HL-60 (cell line): ENCODE data around the gene ROR2.

Source experiments
- DNase-seq, 2 experiments: peaks; one replicate each; pipeline ENCODE4 v3.0.0-alpha.2; 2010 to 2020; ENCODE audit warnings: low read depth in 1 of 2, low spot score in 1 of 2
- H3K27ac ChIP-seq: fragments of 250-450 bp; sonication (Bioruptor Pico); replicated peaks from 2 replicates; pipeline ENCODE4 v1.5.1; 2020; ENCODE audit warnings: mild to moderate bottlenecking, moderate library complexity
- H3K27me3 ChIP-seq: fragments of 250-450 bp; sonication (Bioruptor Pico); 2 replicates; pipeline ENCODE4 v1.5.1; 2021; ENCODE audit warnings: mild to moderate bottlenecking, moderate library complexity; ENCODE audit not compliant: insufficient read depth, poor library complexity, severe bottlenecking
- H3K4me3 ChIP-seq: replicated peaks from 2 replicates; pipeline ENCODE4 v1.5.1; 2011; ENCODE audit warnings: mild to moderate bottlenecking, control low read depth, low read length; ENCODE audit not compliant: insufficient read depth
- GABPA ChIP-seq: IDR thresholded peaks from 2 replicates; pipeline ENCODE4 v1.6.1; 2012; ENCODE audit warnings: low read depth
- POLR2AphosphoS5 ChIP-seq: IDR thresholded peaks from 2 replicates; pipeline ENCODE4 v1.6.1; 2012; ENCODE audit warnings: low read depth
- SPI1 ChIP-seq: IDR thresholded peaks from 2 replicates; pipeline ENCODE4 v1.6.1; 2012; ENCODE audit warnings: low read depth, mild to moderate bottlenecking, borderline replicate concordance
- TF ChIP-seq, protein P1 (sequence below): IDR thresholded peaks from one replicate; pipeline ENCODE4 v1.5.1; 2011; ENCODE audit warnings: low read length, control low read depth, inconsistent platforms; ENCODE audit not compliant: insufficient read depth
- TF ChIP-seq, protein P2 (sequence below): IDR thresholded peaks from 2 replicates; pipeline ENCODE4 v1.6.1; 2012; ENCODE audit warnings: low read depth; ENCODE audit not compliant: insufficient replicate concordance

Gene ROR2

DNA sequence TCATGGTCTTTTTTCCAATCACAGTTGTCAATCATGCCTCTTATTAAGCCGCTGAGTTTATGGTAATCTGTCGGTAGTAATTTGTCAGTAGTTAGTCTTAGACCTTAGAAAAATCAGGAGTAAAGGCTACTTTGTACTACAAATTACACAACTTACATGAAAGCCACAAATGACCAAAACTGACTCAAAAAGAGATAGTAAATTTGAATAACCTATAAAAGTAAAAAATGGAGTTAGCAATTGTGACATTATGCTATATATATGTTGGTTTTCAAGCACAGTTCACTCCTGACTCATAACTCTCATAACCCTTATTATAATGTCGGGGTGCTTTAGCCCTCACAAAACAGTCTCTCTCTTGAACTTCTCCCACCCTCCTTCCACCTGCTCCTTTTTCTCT is 251.8 kb downstream of the ROR2 start:
- TF ChIP-seq GABPA: no peak
- no peak for TF ChIP-seq POLR2AphosphoS5
- TF ChIP-seq, protein P1, sequence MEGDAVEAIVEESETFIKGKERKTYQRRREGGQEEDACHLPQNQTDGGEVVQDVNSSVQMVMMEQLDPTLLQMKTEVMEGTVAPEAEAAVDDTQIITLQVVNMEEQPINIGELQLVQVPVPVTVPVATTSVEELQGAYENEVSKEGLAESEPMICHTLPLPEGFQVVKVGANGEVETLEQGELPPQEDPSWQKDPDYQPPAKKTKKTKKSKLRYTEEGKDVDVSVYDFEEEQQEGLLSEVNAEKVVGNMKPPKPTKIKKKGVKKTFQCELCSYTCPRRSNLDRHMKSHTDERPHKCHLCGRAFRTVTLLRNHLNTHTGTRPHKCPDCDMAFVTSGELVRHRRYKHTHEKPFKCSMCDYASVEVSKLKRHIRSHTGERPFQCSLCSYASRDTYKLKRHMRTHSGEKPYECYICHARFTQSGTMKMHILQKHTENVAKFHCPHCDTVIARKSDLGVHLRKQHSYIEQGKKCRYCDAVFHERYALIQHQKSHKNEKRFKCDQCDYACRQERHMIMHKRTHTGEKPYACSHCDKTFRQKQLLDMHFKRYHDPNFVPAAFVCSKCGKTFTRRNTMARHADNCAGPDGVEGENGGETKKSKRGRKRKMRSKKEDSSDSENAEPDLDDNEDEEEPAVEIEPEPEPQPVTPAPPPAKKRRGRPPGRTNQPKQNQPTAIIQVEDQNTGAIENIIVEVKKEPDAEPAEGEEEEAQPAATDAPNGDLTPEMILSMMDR: no peak
- TF ChIP-seq SPI1: no peak
- TF ChIP-seq, protein P2, sequence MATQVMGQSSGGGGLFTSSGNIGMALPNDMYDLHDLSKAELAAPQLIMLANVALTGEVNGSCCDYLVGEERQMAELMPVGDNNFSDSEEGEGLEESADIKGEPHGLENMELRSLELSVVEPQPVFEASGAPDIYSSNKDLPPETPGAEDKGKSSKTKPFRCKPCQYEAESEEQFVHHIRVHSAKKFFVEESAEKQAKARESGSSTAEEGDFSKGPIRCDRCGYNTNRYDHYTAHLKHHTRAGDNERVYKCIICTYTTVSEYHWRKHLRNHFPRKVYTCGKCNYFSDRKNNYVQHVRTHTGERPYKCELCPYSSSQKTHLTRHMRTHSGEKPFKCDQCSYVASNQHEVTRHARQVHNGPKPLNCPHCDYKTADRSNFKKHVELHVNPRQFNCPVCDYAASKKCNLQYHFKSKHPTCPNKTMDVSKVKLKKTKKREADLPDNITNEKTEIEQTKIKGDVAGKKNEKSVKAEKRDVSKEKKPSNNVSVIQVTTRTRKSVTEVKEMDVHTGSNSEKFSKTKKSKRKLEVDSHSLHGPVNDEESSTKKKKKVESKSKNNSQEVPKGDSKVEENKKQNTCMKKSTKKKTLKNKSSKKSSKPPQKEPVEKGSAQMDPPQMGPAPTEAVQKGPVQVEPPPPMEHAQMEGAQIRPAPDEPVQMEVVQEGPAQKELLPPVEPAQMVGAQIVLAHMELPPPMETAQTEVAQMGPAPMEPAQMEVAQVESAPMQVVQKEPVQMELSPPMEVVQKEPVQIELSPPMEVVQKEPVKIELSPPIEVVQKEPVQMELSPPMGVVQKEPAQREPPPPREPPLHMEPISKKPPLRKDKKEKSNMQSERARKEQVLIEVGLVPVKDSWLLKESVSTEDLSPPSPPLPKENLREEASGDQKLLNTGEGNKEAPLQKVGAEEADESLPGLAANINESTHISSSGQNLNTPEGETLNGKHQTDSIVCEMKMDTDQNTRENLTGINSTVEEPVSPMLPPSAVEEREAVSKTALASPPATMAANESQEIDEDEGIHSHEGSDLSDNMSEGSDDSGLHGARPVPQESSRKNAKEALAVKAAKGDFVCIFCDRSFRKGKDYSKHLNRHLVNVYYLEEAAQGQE: no peak
- DNase-seq: no peak
- H3K4me3 ChIP-seq: no peak overlapping the region
- H3K27ac ChIP-seq: no peak overlapping the region
- H3K27me3 ChIP-seq: no peaks in the 10 kb centered on the region

DNA sequence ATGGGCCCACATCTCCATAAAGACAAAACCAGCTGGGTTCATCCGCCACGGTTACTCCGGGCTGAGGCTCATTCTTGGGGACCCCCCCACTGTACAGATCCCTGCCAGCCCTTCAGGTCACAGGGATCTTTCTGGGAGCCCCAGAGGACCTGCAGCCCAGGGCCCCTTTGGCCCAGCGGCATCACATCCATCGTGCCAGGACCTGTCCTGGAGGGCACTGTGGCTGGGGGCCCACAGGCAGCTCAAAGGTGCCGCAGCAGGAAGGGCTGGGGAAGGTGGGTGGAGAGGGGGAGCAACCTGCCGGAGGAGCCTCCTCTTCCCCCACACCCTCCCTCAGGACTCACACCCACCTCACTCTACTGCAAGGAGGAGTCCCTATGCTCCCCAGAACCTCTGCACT is 252.8 kb downstream of the ROR2 start:
- TF ChIP-seq POLR2AphosphoS5 (no peak), GABPA (no peak), SPI1 (no peak)
- TF ChIP-seq, protein P1: no peak
- TF ChIP-seq, protein P2: no peak
- Histone ChIP-seq H3K27me3 (no peaks in the 10 kb centered on the region), H3K27ac (no peak overlapping the region), H3K4me3 (no peak overlapping the region)
- no peak for DNase-seq

DNA sequence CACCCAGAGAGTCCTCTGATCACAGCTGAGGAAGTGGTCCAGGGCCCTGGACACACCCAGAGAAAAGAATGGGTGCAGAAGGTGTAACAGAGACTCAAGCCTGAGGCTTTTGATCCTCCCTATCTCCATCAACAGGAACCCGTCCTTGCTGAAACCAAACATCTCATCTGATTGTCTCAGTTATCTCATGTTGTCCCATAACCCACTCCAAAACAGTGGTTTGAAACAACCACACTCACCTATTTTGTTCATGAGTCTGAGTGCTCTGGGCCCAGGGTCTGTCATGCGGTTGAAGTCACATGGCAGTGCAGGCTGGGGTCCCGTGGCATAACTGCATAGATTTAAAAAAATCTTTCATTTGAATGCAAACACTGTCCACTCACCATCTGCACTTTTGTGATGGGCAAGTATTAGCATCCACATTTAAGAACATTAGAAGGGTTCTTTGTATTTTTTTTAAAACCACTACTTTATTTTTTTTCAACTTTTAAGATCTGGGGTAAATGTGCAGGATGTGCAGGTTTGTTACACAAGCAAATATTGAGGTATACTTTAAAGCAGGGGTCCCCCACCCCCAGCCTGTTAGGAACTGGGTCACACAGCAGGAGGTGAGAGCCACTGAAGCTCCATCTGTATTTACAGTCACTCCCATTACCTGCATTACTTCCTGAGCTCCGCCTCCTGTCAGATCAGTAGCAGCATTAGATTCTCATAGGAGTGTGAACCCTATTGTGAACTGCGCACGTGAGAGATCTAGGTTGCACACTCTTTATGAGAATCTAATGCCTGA is 255.8 kb downstream of the ROR2 start:
- no peak for DNase-seq
- Histone ChIP-seq H3K27ac (no peak overlapping the region), H3K4me3 (no peak overlapping the region), H3K27me3 (no peaks in the 10 kb centered on the region)
- TF ChIP-seq POLR2AphosphoS5 (no peak), GABPA (no peak), SPI1 (no peak)
- TF ChIP-seq, protein P2: no peak
- TF ChIP-seq, protein P1: no peak
